Astrocyte (in vitro differentiated cells and primary cell): Measurements from ENCODE around the gene UGT1A1.

Source experiments
- EZH2 ChIP-seq: IDR thresholded peaks from 2 replicates; pipeline ENCODE4 v1.6.1; 2012; ENCODE audit warnings: mild to moderate bottlenecking, low read length, inconsistent platforms; ENCODE audit not compliant: insufficient read depth
- TF ChIP-seq, protein P1 (sequence below): IDR thresholded peaks from 2 replicates; pipeline ENCODE4 v1.5.1; 2011; ENCODE audit warnings: low read depth, mild to moderate bottlenecking, inconsistent platforms, low read length, moderate library complexity; ENCODE audit not compliant: insufficient read depth

DNA sequence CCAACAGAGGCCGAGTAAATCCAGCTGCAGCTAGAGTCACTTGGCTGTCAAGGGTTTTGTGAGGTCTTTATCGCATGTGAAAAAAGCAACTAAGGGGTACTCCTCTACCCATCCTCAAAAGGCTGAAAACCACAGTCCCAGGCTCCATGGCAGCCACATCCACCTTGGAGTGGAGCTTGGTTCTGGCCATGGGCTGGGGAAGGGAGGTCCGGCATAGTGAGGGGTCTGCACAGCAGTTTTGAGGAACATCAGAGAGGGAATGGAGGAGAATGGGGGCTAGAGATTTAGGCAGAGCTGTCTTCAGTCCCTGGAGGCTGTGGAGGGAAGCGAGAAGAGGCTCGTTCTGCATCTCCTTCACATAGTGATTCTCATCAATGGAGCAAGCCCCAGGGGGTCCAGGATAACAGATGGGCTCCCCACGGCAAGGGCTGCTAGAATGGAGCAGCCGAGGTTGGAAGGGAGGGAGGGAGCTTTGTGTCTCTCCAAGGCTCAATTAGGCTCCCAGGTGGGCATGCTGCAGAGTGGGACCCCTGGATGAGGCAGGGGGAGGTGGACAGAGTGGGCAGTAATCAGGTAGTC is 39.1 kb downstream of the UGT1A1 start:
- TF ChIP-seq, protein P1, sequence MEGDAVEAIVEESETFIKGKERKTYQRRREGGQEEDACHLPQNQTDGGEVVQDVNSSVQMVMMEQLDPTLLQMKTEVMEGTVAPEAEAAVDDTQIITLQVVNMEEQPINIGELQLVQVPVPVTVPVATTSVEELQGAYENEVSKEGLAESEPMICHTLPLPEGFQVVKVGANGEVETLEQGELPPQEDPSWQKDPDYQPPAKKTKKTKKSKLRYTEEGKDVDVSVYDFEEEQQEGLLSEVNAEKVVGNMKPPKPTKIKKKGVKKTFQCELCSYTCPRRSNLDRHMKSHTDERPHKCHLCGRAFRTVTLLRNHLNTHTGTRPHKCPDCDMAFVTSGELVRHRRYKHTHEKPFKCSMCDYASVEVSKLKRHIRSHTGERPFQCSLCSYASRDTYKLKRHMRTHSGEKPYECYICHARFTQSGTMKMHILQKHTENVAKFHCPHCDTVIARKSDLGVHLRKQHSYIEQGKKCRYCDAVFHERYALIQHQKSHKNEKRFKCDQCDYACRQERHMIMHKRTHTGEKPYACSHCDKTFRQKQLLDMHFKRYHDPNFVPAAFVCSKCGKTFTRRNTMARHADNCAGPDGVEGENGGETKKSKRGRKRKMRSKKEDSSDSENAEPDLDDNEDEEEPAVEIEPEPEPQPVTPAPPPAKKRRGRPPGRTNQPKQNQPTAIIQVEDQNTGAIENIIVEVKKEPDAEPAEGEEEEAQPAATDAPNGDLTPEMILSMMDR, result no peak
- TF ChIP-seq EZH2, result no peak
